ENCODE results near the gene RDH5.

GRCh38 chr12:55724226-55724939 is 4.2 kb downstream of the RDH5 start:
- TF ChIP-seq CTCF (IDR thresholded peaks at IDR 0.05), result peak; percentile 6 to 31 (median 14)
- TF ChIP-seq EP300 (IDR thresholded peaks at IDR 0.05), result no peak
- TF ChIP-seq POLR2A (IDR thresholded peaks at IDR 0.05), result no peak
